ENCODE data around the gene CABP1.
"Not testable (repeated sequence)": the region's sequence is repeated elsewhere in the genome, so short reads cannot be mapped to it uniquely, and the experiment has no call there.

Gene CABP1

GRCh38 chr12:120658286-120659150, 18.1 kb downstream of the CABP1 start:
- Histone ChIP-seq H3K27me3 (ENCODE audit: control insufficient read depth, insufficient read depth, low read length) (no peaks in the 10 kb centered on the region), H3K9me3 (ENCODE audit: control insufficient read depth, insufficient read depth, low read length) (no peaks in the 10 kb centered on the region), H3K36me3 (ENCODE audit: control insufficient read depth, insufficient read depth, low read length) (no peaks in the 10 kb centered on the region), H3K9ac (ENCODE audit: low read depth, low read length) (no peak overlapping the region), H3K4me3 (ENCODE audit: low read depth, low read length) (no peak overlapping the region), H3K4me1 (ENCODE audit: control insufficient read depth, insufficient read depth, low read length) (no peaks in the 10 kb centered on the region)

- H3K4me3 ChIP-seq (ENCODE audit: low read depth, low read length), result no peak overlapping the region
- no peaks in the 10 kb centered on the region for H3K27me3 ChIP-seq (ENCODE audit: control insufficient read depth, insufficient read depth, low read length)
- no peaks in the 10 kb centered on the region for H3K36me3 ChIP-seq (ENCODE audit: control insufficient read depth, insufficient read depth, low read length)
- no peak overlapping the region for H3K9ac ChIP-seq (ENCODE audit: low read depth, low read length)
- H3K9me3 ChIP-seq (ENCODE audit: control insufficient read depth, insufficient read depth, low read length), result no peaks in the 10 kb centered on the region
- H3K4me1 ChIP-seq (ENCODE audit: control insufficient read depth, insufficient read depth, low read length), result no peaks in the 10 kb centered on the region
Measured at GRCh38 chr12:120659151-120659525, 18.7 kb downstream of the CABP1 start.

- H3K4me3 ChIP-seq (ENCODE audit: low read depth, low read length), result no peak overlapping the region
- H3K4me1 ChIP-seq (ENCODE audit: control insufficient read depth, insufficient read depth, low read length), result peaks cover under 1% of the 10 kb centered on the region
Measured at GRCh38 chr12:120661432-120661831, 21.0 kb downstream of the CABP1 start.

DNA sequence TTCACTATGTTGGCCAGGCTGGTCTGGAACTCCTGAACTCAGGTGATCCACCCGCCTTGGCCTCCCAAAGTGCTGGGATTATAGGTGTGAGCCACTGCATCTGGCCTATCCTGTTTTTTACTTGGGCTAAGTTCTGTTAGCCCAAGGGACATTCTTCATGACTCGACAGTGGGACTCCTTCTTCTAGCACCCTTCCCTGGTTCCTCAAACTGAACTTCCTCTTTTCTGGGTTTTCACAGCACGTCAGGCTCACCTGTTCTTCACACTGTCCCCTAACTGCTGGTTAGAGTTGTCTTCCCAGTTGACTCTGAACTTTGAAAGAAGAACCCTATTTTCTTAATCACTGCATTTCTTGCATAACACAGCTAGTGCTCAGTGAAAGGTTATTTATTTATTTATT, 22.5 kb downstream of the CABP1 start:
- Histone ChIP-seq H3K9ac (ENCODE audit: low read depth, low read length) (no peak overlapping the region), H3K4me3 (ENCODE audit: low read depth, low read length) (no peak overlapping the region), H3K36me3 (ENCODE audit: control insufficient read depth, insufficient read depth, low read length) (no peaks in the 10 kb centered on the region), H3K4me1 (ENCODE audit: control insufficient read depth, insufficient read depth, low read length) (peaks cover 3% of the 10 kb centered on the region), H3K9me3 (ENCODE audit: control insufficient read depth, insufficient read depth, low read length) (no peaks in the 10 kb centered on the region), H3K27me3 (ENCODE audit: control insufficient read depth, insufficient read depth, low read length) (no peaks in the 10 kb centered on the region)

More at GRCh38 chr12:120661432-120661831, 21.0 kb downstream of the CABP1 start:
- no peaks in the 10 kb centered on the region for H3K36me3 ChIP-seq (ENCODE audit: control insufficient read depth, insufficient read depth, low read length)
- H3K27me3 ChIP-seq (ENCODE audit: control insufficient read depth, insufficient read depth, low read length), result no peaks in the 10 kb centered on the region
- no peak overlapping the region for H3K9ac ChIP-seq (ENCODE audit: low read depth, low read length)
- no peaks in the 10 kb centered on the region for H3K9me3 ChIP-seq (ENCODE audit: control insufficient read depth, insufficient read depth, low read length)

- H3K9ac ChIP-seq (ENCODE audit: low read depth, low read length), result no peak overlapping the region
- no peaks in the 10 kb centered on the region for H3K9me3 ChIP-seq (ENCODE audit: control insufficient read depth, insufficient read depth, low read length)
- no peaks in the 10 kb centered on the region for H3K27me3 ChIP-seq (ENCODE audit: control insufficient read depth, insufficient read depth, low read length)
- no peak overlapping the region for H3K4me3 ChIP-seq (ENCODE audit: low read depth, low read length)
- H3K4me1 ChIP-seq (ENCODE audit: control insufficient read depth, insufficient read depth, low read length), result peaks cover 7% of the 10 kb centered on the region
- no peaks in the 10 kb centered on the region for H3K36me3 ChIP-seq (ENCODE audit: control insufficient read depth, insufficient read depth, low read length)
Measured at GRCh38 chr12:120663741-120664140, 23.3 kb downstream of the CABP1 start.

GRCh38 chr12:120666571-120667390, 26.4 kb downstream of the CABP1 start:
- Histone ChIP-seq H3K9ac (ENCODE audit: low read depth, low read length) (peak overlapping the region; percentile 26), H3K4me1 (ENCODE audit: control insufficient read depth, insufficient read depth, low read length) (peaks cover 10% of the 10 kb centered on the region), H3K9me3 (ENCODE audit: control insufficient read depth, insufficient read depth, low read length) (no peaks in the 10 kb centered on the region), H3K36me3 (ENCODE audit: control insufficient read depth, insufficient read depth, low read length) (no peaks in the 10 kb centered on the region), H3K27me3 (ENCODE audit: control insufficient read depth, insufficient read depth, low read length) (no peaks in the 10 kb centered on the region), H3K4me3 (ENCODE audit: low read depth, low read length) (no peak overlapping the region)

DNA sequence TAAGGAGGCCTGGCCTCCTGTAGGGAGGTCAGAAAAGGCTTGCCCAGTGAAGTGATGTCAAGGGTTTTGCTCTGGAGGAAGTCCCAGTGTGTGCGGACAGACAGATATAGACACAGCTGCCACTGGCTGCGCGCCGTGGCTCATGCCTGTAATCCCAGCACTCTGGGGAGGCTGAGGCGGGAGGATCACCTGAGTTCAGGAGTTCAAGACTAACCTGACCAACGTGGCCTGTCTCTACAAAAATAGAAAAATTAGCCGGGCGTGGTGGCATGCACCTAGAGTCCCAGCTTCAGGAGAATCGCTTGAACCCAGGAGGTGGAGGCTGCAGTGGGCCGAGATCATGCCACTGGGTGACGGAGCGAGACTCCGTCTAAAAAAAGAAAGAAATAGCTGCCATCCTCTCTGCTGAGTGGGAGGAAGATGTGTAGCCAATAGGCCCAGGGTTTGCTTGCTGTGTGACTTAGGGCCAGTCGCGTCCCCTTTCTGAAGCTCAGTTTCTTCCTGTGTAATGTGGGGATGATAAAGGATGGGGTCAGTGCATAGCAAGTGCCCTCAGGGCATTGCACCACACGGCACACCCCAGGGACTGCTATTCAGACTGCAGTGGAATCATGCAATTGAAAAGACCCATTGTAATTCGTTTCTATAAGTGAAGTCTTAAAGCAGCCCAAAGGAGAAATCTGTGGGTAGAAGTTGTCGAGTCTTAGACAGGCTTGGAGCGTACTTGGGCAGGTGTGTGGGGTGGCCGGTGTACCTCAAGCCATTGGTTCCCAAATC, 27.9 kb downstream of the CABP1 start:
- no peak overlapping the region for H3K9ac ChIP-seq (ENCODE audit: low read depth, low read length)
- H3K4me3 ChIP-seq (ENCODE audit: low read depth, low read length), result no peak overlapping the region
- no peaks in the 10 kb centered on the region for H3K36me3 ChIP-seq (ENCODE audit: control insufficient read depth, insufficient read depth, low read length)
- no peaks in the 10 kb centered on the region for H3K27me3 ChIP-seq (ENCODE audit: control insufficient read depth, insufficient read depth, low read length)
- H3K4me1 ChIP-seq (ENCODE audit: control insufficient read depth, insufficient read depth, low read length), result peaks cover 10% of the 10 kb centered on the region
- no peaks in the 10 kb centered on the region for H3K9me3 ChIP-seq (ENCODE audit: control insufficient read depth, insufficient read depth, low read length)

DNA sequence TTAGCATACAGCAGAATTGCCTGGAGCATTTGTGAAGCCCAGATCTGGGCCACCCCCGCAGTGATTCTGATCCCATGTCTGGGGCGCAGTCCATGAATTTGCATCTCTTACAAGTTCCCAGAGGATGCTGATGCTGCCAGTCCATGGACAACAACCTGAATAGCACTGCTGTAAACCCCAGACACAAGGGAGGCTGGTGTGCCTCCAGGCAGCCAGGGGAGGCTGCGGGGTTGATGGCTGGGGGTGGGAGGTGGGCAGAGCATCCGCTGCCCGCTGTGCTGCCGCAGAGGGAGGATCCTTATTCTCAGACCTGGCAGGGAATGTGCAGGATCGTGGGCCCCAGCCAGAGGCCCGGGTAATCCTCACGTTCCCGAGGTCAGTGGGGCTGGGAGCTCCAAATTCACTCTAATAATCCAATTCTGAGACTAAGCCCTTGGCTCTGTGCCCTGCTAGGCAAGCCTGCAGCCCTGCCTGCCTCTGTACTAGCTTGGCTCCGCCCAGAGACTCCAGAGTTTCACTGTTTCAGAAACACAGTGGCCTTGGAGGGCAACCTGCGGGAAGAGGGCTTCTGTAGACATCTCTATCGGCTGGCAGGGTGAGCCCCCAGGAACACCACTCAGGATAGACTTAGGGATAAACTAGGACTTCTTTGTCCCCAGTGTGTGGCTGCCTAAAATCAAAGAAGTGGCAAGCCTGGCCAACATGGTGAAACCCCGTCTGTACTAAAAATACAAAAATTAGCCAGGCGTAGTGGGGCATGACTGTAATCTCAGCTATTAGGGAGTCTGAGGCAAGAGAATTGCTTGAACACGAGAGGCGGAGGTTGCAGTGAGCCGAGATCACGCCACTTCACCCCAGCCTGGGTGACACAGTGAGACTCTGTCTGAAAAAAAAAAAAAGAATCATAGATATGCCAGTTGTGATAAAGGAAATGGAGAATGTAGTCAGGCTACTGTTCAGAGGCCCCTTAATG, 28.7 kb downstream of the CABP1 start:
- H3K36me3 ChIP-seq (ENCODE audit: control insufficient read depth, insufficient read depth, low read length), result no peaks in the 10 kb centered on the region
- peaks cover 10% of the 10 kb centered on the region for H3K4me1 ChIP-seq (ENCODE audit: control insufficient read depth, insufficient read depth, low read length)
- H3K9ac ChIP-seq (ENCODE audit: low read depth, low read length), result no peak overlapping the region
- H3K9me3 ChIP-seq (ENCODE audit: control insufficient read depth, insufficient read depth, low read length), result no peaks in the 10 kb centered on the region
- H3K4me3 ChIP-seq (ENCODE audit: low read depth, low read length), result no peak overlapping the region
- no peaks in the 10 kb centered on the region for H3K27me3 ChIP-seq (ENCODE audit: control insufficient read depth, insufficient read depth, low read length)

- not testable (repeated sequence) for H3K36me3 ChIP-seq (ENCODE audit: control insufficient read depth, insufficient read depth, low read length); H3K27me3 ChIP-seq (ENCODE audit: control insufficient read depth, insufficient read depth, low read length); H3K4me3 ChIP-seq (ENCODE audit: low read depth, low read length); H3K9me3 ChIP-seq (ENCODE audit: control insufficient read depth, insufficient read depth, low read length); H3K9ac ChIP-seq (ENCODE audit: low read depth, low read length)
- peaks cover 10% of the 10 kb centered on the region for H3K4me1 ChIP-seq (ENCODE audit: control insufficient read depth, insufficient read depth, low read length)
Measured at GRCh38 chr12:120670237-120670636, 29.8 kb downstream of the CABP1 start.

GRCh38 chr12:120670667-120671066, 30.2 kb downstream of the CABP1 start:
- Histone ChIP-seq H3K4me1 (ENCODE audit: control insufficient read depth, insufficient read depth, low read length) (peaks cover 10% of the 10 kb centered on the region), H3K9me3 (ENCODE audit: control insufficient read depth, insufficient read depth, low read length) (no peaks in the 10 kb centered on the region), H3K4me3 (ENCODE audit: low read depth, low read length) (no peak overlapping the region), H3K27me3 (ENCODE audit: control insufficient read depth, insufficient read depth, low read length) (no peaks in the 10 kb centered on the region), H3K9ac (ENCODE audit: low read depth, low read length) (no peak overlapping the region), H3K36me3 (ENCODE audit: control insufficient read depth, insufficient read depth, low read length) (no peaks in the 10 kb centered on the region)

All from iPS-15b (cell line).